GM21717 (cell line): Measurements from ENCODE around the gene MALAT1.

Experiments
- ATAC-seq: cut with Tn5 transposase; IDR thresholded peaks from one replicate; pipeline ENCODE4 v1.9.1; 2021; ENCODE audit warnings: mild to moderate bottlenecking, moderate library complexity; ENCODE audit not compliant: unreplicated experiment

The MALAT1 gene

GRCh38 chr11:65554842-65555430 lies 56.1 kb downstream of the MALAT1 start:
- ATAC-seq: no peak

- ATAC-seq: no peak
These were observed 56.9 kb downstream of the MALAT1 start for GRCh38 chr11:65555693-65556231.
